H1 (cell line): ENCODE measurements around the gene IRX4. TPM values are rescaled to one million over a fixed set of nuclear protein-coding genes. Genes with fewer than 3 reads are reported as not detected.

ENCODE experiments used
- CTCF ChIA-PET: fragments of 300-600 bp; sonication (Branson Sonifier 250); formaldehyde crosslinking; loops from one replicate; lab custom pipeline; 2021; ENCODE audit not compliant: partially characterized antibody; lab: Charles Lee
- POLR2A ChIA-PET: fragments of 300-600 bp; sonication (Branson Sonifier 250); formaldehyde crosslinking; loops from one replicate; lab custom pipeline; 2021; ENCODE audit warnings: inconsistent platforms; ENCODE audit not compliant: partially characterized antibody; lab: Charles Lee
- DNase-seq, 2 experiments: peaks; one replicate each; pipeline versions ENCODE4 v3.0.0 to v3.0.0-alpha.2; 2010 to 2022; ENCODE audit warnings: low spot score in 2 of 2, low read depth in 1 of 2, mixed read lengths in 1 of 2
- FAIRE-seq: peaks from 2 replicates; lab custom pipeline; 2011; peaks lifted over from hg19 to GRCh38; lab: Jason Lieb, UNC
- H2AFZ ChIP-seq: 2 replicates; pipeline ENCODE4 v1.8.1; 2012; ENCODE audit warnings: low read length, inconsistent platforms
- H2AK5ac ChIP-seq: 2 replicates; pipeline ENCODE4 v1.6.1; 2013; ENCODE audit warnings: low read depth, low read length
- H2BK120ac ChIP-seq: replicated peaks from 2 replicates; pipeline ENCODE3; 2013; ENCODE audit warnings: low read depth, low read length, inconsistent platforms
- H2BK12ac ChIP-seq: 2 replicates; pipeline ENCODE4 v1.6.1; 2013; ENCODE audit warnings: low read depth, low read length
- H2BK15ac ChIP-seq: 2 replicates; pipeline ENCODE4 v1.6.1; 2013; ENCODE audit warnings: low read length
- H2BK20ac ChIP-seq: 2 replicates; pipeline ENCODE4 v1.6.1; 2013; ENCODE audit warnings: low read length
- H2BK5ac ChIP-seq: 2 replicates; pipeline ENCODE4 v1.6.1; 2013; ENCODE audit warnings: low read depth, low read length
- H3K14ac ChIP-seq: 2 replicates; pipeline ENCODE4 v1.6.1; 2013; ENCODE audit warnings: inconsistent platforms; ENCODE audit not compliant: insufficient read length
- H3K18ac ChIP-seq: 2 replicates; pipeline ENCODE4 v1.6.1; 2013; ENCODE audit warnings: low read length; ENCODE audit errors: extremely low read depth
- H3K23ac ChIP-seq: 2 replicates; pipeline ENCODE4 v1.6.1; 2013; ENCODE audit warnings: inconsistent platforms; ENCODE audit not compliant: insufficient read length
- H3K23me2 ChIP-seq: 2 replicates; pipeline ENCODE4 v1.6.1; 2013; ENCODE audit warnings: low read depth, low read length
- H3K27ac ChIP-seq: 2 replicates; pipeline ENCODE4 v1.6.1; 2011; ENCODE audit warnings: low read depth, low read length, inconsistent platforms
- H3K27me3 ChIP-seq, 4 experiments: replicated peaks in 1 of 4; 1 replicate in 1 of 4; 2 replicates in 3 of 4; pipeline versions ENCODE4 v1.6.1 to v1.8.1; 2011 to 2013; ENCODE audit warnings: low read length in 3 of 4, mild to moderate bottlenecking in 3 of 4, inconsistent platforms in 2 of 4, mixed read lengths in 2 of 4, moderate library complexity in 1 of 4; ENCODE audit not compliant: control insufficient read depth in 3 of 4, insufficient read depth in 3 of 4; ENCODE audit errors: extremely low read depth in 1 of 4
- H3K36me3 ChIP-seq, 4 experiments: 2 replicates each; pipeline versions ENCODE4 v1.6.1 to v1.8.1; 2011 to 2013; ENCODE audit warnings: mild to moderate bottlenecking in 4 of 4, low read length in 3 of 4, moderate library complexity in 2 of 4, control low read depth in 1 of 4, inconsistent platforms in 1 of 4; ENCODE audit not compliant: insufficient read depth in 4 of 4, control insufficient read depth in 2 of 4
- H3K4ac ChIP-seq: replicated peaks from 2 replicates; pipeline ENCODE3; 2013; ENCODE audit warnings: low read length, low read depth, mixed read lengths, inconsistent platforms; ENCODE audit not compliant: insufficient read length
- H3K4me1 ChIP-seq, 4 experiments: replicated peaks in 1 of 4; 1 replicate in 1 of 4; 2 replicates in 3 of 4; pipeline versions ENCODE4 v1.6.1 to v1.8.1; 2011 to 2013; ENCODE audit warnings: low read length in 3 of 4, inconsistent platforms in 2 of 4, mixed read lengths in 1 of 4; ENCODE audit not compliant: insufficient read depth in 4 of 4, control insufficient read depth in 3 of 4
- H3K4me2 ChIP-seq, 2 experiments: 2 replicates each; pipeline versions ENCODE4 v1.6.1 to v1.8.1; 2011 to 2013; ENCODE audit warnings: low read depth in 2 of 2, low read length in 2 of 2, control low read depth in 1 of 2, inconsistent platforms in 1 of 2, mild to moderate bottlenecking in 1 of 2; ENCODE audit not compliant: insufficient read depth in 1 of 2
- H3K4me3 ChIP-seq, 4 experiments: fragments of 200-600, 300-600 bp in 1 of 4; sonication (generic), shearing (Covaris generic), sonication (Bioruptor Twin) in 1 of 4; 2 replicates each; pipeline versions ENCODE4 v1.5.1 to v1.8.1; 2011 to 2016; ENCODE audit warnings: low read length in 4 of 4, low read depth in 3 of 4, control low read depth in 2 of 4, inconsistent platforms in 2 of 4, mild to moderate bottlenecking in 2 of 4, mixed read lengths in 1 of 4, moderate library complexity in 1 of 4; ENCODE audit not compliant: insufficient read depth in 2 of 4; ENCODE audit errors: extremely low read depth in 1 of 4
- H3K56ac ChIP-seq: replicated peaks from 2 replicates; pipeline ENCODE3; 2013; ENCODE audit warnings: low read depth, mild to moderate bottlenecking, mixed read lengths, low read length, inconsistent platforms; ENCODE audit not compliant: insufficient read length
- H3K79me1 ChIP-seq: 2 replicates; pipeline ENCODE4 v1.6.1; 2013; ENCODE audit warnings: low read depth, low read length, control low read depth
- H3K79me2 ChIP-seq, 2 experiments: 2 replicates each; pipeline versions ENCODE4 v1.6.1 to v1.8.1; 2012 to 2013; ENCODE audit warnings: low read length in 2 of 2, mild to moderate bottlenecking in 2 of 2, inconsistent platforms in 1 of 2; ENCODE audit not compliant: insufficient read depth in 2 of 2, control insufficient read depth in 1 of 2
- H3K9ac ChIP-seq, 4 experiments: replicated peaks in 1 of 4; 1 replicate in 1 of 4; 2 replicates in 3 of 4; pipeline versions ENCODE4 v1.6.1 to v1.8.1; 2011 to 2013; ENCODE audit warnings: low read depth in 3 of 4, low read length in 3 of 4, control low read depth in 2 of 4, mild to moderate bottlenecking in 2 of 4, moderate library complexity in 2 of 4, inconsistent platforms in 1 of 4; ENCODE audit errors: extremely low read depth in 1 of 4
- H3K9me3 ChIP-seq, 2 experiments: 2 replicates each; pipeline versions ENCODE4 v1.6.1 to v1.8.1; 2012 to 2013; ENCODE audit warnings: mild to moderate bottlenecking in 2 of 2, moderate library complexity in 2 of 2, control low read depth in 1 of 2, inconsistent platforms in 1 of 2, low read depth in 1 of 2, low read length in 1 of 2, mixed read lengths in 1 of 2; ENCODE audit not compliant: insufficient read depth in 2 of 2
- H4K20me1 ChIP-seq, 2 experiments: replicated peaks in 1 of 2; 2 replicates each; pipeline versions ENCODE3 to v1.8.1; 2011 to 2013; ENCODE audit warnings: inconsistent platforms in 2 of 2, low read length in 2 of 2, mild to moderate bottlenecking in 1 of 2; ENCODE audit not compliant: insufficient read depth in 2 of 2, control insufficient read depth in 1 of 2
- H4K5ac ChIP-seq: 2 replicates; pipeline ENCODE4 v1.6.1; 2013; ENCODE audit warnings: low read length, low read depth, mixed read lengths, inconsistent platforms; ENCODE audit not compliant: insufficient read length
- H4K8ac ChIP-seq: 2 replicates; pipeline ENCODE4 v1.8.0; 2013; ENCODE audit warnings: mild to moderate bottlenecking, moderate library complexity, low read length, inconsistent platforms; ENCODE audit not compliant: insufficient read depth; ENCODE audit errors: extremely low read depth
- H4K91ac ChIP-seq: replicated peaks from 2 replicates; pipeline ENCODE3; 2013; ENCODE audit warnings: low read length, mixed read lengths, inconsistent platforms; ENCODE audit not compliant: insufficient read length
- CTBP2 ChIP-seq: IDR thresholded peaks from 2 replicates; pipeline ENCODE4 v1.7.0; 2011; ENCODE audit warnings: borderline replicate concordance, mild to moderate bottlenecking, moderate library complexity, mixed read lengths, low read length; ENCODE audit not compliant: insufficient read depth, insufficient read length
- KDM1A ChIP-seq: fragments of 200-600, 300-600 bp; sonication (generic); IDR thresholded peaks from 2 replicates; pipeline ENCODE4 v1.7.1; 2016; ENCODE audit warnings: mild to moderate bottlenecking, low read length, borderline replicate concordance
- SIN3A ChIP-seq, 2 experiments: IDR thresholded peaks in 1 of 2; conservative IDR thresholded peaks in 1 of 2; 2 replicates each; pipeline ENCODE4 v1.6.1; 2011 to 2012; ENCODE audit warnings: low read length in 2 of 2, improper control_type of control experiment in 1 of 2, low read depth in 1 of 2, mild to moderate bottlenecking in 1 of 2
- WGBS, 2 experiments: shearing (Covaris generic) in 1 of 2; methylation state at CpG; one replicate each; pipeline versions ENCODE4 v1.1.6 to v1.1.7; 2013 to 2015; ENCODE audit warnings: low lambda C conversion rate in 2 of 2, mixed read lengths in 2 of 2, inconsistent platforms in 1 of 2, low coverage in 1 of 2, missing lambda C conversion rate in 1 of 2; ENCODE audit not compliant: insufficient replicate concordance in 2 of 2, insufficient coverage in 1 of 2, insufficient read length in 1 of 2; ENCODE audit errors: extremely low coverage in 1 of 2, missing lambda C conversion rate in 1 of 2; 5-methylcytosine and 5-hydroxymethylcytosine counted together
- polyA plus RNA-seq, 7 experiments: library from polyadenylated mRNA; depleted of rRNA in 3 of 7; stranded (reverse) in 5 of 7; unstranded in 2 of 7; fragments of >200 nt in 5 of 7; fragments of 200-250 nt in 2 of 7; gene quantifications; 1 replicate in 5 of 7; 2 replicates in 1 of 7; 4 replicates in 1 of 7; pipeline versions ENCODE4 v1.2.1 to v1.2.3, GENCODE V29; 2011 to 2013; ENCODE audit warnings: missing spikeins in 2 of 7, mixed read lengths in 2 of 7
- total RNA-seq: library from RNA; stranded (reverse); fragmentation: NEBNext Ultra II Directional; extraction: Animal tissue kit (Norgen Biotek cat#: 25700); gene quantifications from 2 replicates; pipeline ENCODE4 v1.2.1, GENCODE V29; 2021
- TF ChIP-seq, protein P1 (sequence below): IDR thresholded peaks from 2 replicates; pipeline ENCODE4 v1.6.1; 2011; ENCODE audit warnings: low read depth, mild to moderate bottlenecking, low read length; ENCODE audit not compliant: insufficient read depth

The IRX4 gene
- total and polyA plus RNA-seq, 2 of the 8 experiments (the other 6 are each of a cell fraction or from before 2014, with no cell fraction given) = 0.45 to 1.2 TPM

DNA sequence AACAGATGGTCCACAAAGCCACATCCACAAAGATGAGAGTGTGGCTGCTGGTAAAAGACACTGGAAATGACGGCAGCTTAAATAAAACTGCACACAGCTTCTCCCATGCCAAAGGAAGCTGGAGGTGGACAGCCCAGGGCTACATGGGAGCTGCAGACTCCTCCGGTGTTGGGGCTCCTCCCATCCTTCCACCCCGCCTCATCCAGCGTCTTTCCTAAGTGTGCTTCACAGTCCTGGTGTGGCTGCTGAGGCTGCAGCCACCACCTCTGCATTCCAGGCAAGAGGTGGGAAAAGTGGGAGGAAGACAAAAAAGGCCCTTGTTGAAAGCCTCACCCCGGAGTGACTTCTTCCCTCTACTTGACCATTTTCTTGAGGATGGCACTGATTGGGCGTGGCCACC lies 37.0 kb upstream of the IRX4 start:
- Histone ChIP-seq H4K8ac (no peak overlapping the region), H2AFZ (no peak overlapping the region), H3K9ac (0 out of 7 replicates have a peak overlapping the region, but pooled peaks of 1 of the 4 experiments have one; percentile 5), H3K4me2 (no peak overlapping the region), H3K27me3 (no peaks in the 10 kb centered on the region), H3K4me1 (no peaks in the 10 kb centered on the region; a peak in 1 of 7 replicates), H3K23me2 (no peaks in the 10 kb centered on the region), H3K18ac (no peak overlapping the region), H3K27ac (no peak overlapping the region), H4K5ac (no peak overlapping the region), H2BK120ac (no peak overlapping the region), H3K79me2 (no peaks in the 10 kb centered on the region), H2BK20ac (no peak overlapping the region), H2BK12ac (no peak overlapping the region), H3K23ac (no peak overlapping the region), H2BK15ac (no peak overlapping the region), H3K79me1 (no peaks in the 10 kb centered on the region), H3K4me3 (no peak overlapping the region), H2AK5ac (no peak overlapping the region), H3K4ac (no peak overlapping the region), H3K36me3 (no peaks in the 10 kb centered on the region), H2BK5ac (no peak overlapping the region), H3K14ac (no peak overlapping the region), H4K20me1 (no peaks in the 10 kb centered on the region), H4K91ac (no peak overlapping the region), H3K56ac (no peak overlapping the region), H3K9me3 (no peaks in the 10 kb centered on the region)
- DNase-seq (no peak), FAIRE-seq (no peak)
- TF ChIP-seq SIN3A (conservative IDR thresholded peaks at IDR 0.05 in 1 of 2, IDR thresholded peaks at IDR 0.05 in 1 of 2; ENCODE audit: low read depth in 1 of 2, low read length in 2 of 2) (no peak), KDM1A (peak; percentile 41; the same call in 1 of the 2 replicates), CTBP2 (no peak)
- TF ChIP-seq, protein P1, sequence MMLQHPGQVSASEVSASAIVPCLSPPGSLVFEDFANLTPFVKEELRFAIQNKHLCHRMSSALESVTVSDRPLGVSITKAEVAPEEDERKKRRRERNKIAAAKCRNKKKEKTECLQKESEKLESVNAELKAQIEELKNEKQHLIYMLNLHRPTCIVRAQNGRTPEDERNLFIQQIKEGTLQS = no peak
- WGBS, 2 experiments = 93% methylated on average over 6 of the region's 6 CpGs; no CpG with 5 or more reads in 1 of the 2 experiments
- POLR2A ChIA-PET = no interaction called here
- CTCF ChIA-PET = interaction anchor here (0.6 to 1.0 kb wide), 3 partner anchors 12 to 99 kb away, joined by 3 to 4 read pairs (median 4); no protein-coding TSS in a partner anchor
